Measurements from ENCODE around the gene PBX1.
"Not testable (repeated sequence)": the region's sequence is repeated elsewhere in the genome, so short reads cannot be mapped to it uniquely, and the experiment has no call there.

The PBX1 gene

GRCh38 chr1:164590592-164590991 is 31.6 kb downstream of the PBX1 start:
- no peak for DNase-seq (ENCODE audit: low read depth)

GRCh38 chr1:164591858-164592257 is 32.9 kb downstream of the PBX1 start:
- no peak for DNase-seq (ENCODE audit: low read depth)

GRCh38 chr1:164592634-164593033 is 33.6 kb downstream of the PBX1 start:
- DNase-seq (ENCODE audit: low read depth): no peak

GRCh38 chr1:164595212-164595611 is 36.2 kb downstream of the PBX1 start:
- no peak for DNase-seq (ENCODE audit: low read depth)

- DNase-seq (ENCODE audit: low read depth): no peak
These were observed 37.2 kb downstream of the PBX1 start for GRCh38 chr1:164596172-164596571.

GRCh38 chr1:164598719-164599118 is 39.7 kb downstream of the PBX1 start:
- DNase-seq (ENCODE audit: low read depth): no peak

GRCh38 chr1:164599272-164599671 is 40.3 kb downstream of the PBX1 start:
- DNase-seq (ENCODE audit: low read depth): no peak

GRCh38 chr1:164601399-164602100 is 42.6 kb downstream of the PBX1 start:
- no peak for DNase-seq (ENCODE audit: low read depth)

GRCh38 chr1:164602101-164602422 is 43.1 kb downstream of the PBX1 start:
- no peak for DNase-seq (ENCODE audit: low read depth)

GRCh38 chr1:164602480-164603093 is 43.6 kb downstream of the PBX1 start:
- DNase-seq (ENCODE audit: low read depth): no peak

- DNase-seq (ENCODE audit: low read depth): not testable (repeated sequence)
These were observed 44.8 kb downstream of the PBX1 start for GRCh38 chr1:164603805-164604204.

GRCh38 chr1:164604541-164604940 is 45.6 kb downstream of the PBX1 start:
- no peak for DNase-seq (ENCODE audit: low read depth)

- no peak for DNase-seq (ENCODE audit: low read depth)
These were observed 46.5 kb downstream of the PBX1 start for GRCh38 chr1:164605254-164606091.

GRCh38 chr1:164607351-164607750 is 48.4 kb downstream of the PBX1 start:
- no peak for DNase-seq (ENCODE audit: low read depth)

- no peak for DNase-seq (ENCODE audit: low read depth)
These were observed 49.7 kb downstream of the PBX1 start for GRCh38 chr1:164608651-164609057.

- DNase-seq (ENCODE audit: low read depth): no peak
These were observed 50.1 kb downstream of the PBX1 start for GRCh38 chr1:164609089-164609488.

GRCh38 chr1:164610538-164611222 is 51.7 kb downstream of the PBX1 start:
- no peak for DNase-seq (ENCODE audit: low read depth)

GRCh38 chr1:164611754-164612642 is 53.0 kb downstream of the PBX1 start:
- DNase-seq (ENCODE audit: low read depth): no peak

GRCh38 chr1:164613176-164613575 is 54.2 kb downstream of the PBX1 start:
- no peak for DNase-seq (ENCODE audit: low read depth)

- DNase-seq (ENCODE audit: low read depth): no peak
These were observed 55.3 kb downstream of the PBX1 start for GRCh38 chr1:164614316-164614715.

GRCh38 chr1:164617377-164618201 is 58.6 kb downstream of the PBX1 start:
- DNase-seq (ENCODE audit: low read depth): no peak

All from stimulated activated CD8-positive, alpha-beta memory T cell treated with anti-CD3 and anti-CD28 coated beads, Interleukin-7, amount 100 ng/mL, for 24 hours (primary cell).